ENCODE measurements around the gene MTA1. TPM values are rescaled to one million over a fixed set of nuclear protein-coding genes. Genes with fewer than 3 reads are reported as not detected.

Gene MTA1
- total and polyA plus RNA-seq, 7 donors: 22.6 to 48.6 (median 41.1) TPM

DNA sequence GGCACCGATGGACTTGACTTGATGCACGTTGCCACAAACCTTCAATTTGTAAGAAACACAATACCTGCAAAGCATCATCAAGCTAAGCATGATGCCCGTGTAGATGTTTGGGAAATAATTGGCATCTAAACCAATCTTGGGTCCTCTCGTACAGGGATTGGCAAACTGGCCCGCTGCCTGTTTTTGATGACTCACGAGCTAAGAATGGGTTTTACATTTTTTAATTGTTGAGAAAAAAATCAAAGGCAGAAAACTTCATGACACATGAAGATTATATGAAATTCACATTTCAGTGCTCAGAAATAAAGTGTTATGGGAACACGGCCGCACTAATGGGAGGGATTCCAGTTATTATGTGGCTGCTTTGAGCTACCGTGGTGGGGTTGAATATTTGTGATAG lies 10.9 kb downstream of the MTA1 start:
- 43 to 57% (median 49%) methylated on average over 9 of the region's 9 CpGs for WGBS, 3 donors
- ATAC-seq (peak in 1 of 4 donors; percentile 46), DNase-seq (peak in 1 of 2 donors; percentile 55)

DNA sequence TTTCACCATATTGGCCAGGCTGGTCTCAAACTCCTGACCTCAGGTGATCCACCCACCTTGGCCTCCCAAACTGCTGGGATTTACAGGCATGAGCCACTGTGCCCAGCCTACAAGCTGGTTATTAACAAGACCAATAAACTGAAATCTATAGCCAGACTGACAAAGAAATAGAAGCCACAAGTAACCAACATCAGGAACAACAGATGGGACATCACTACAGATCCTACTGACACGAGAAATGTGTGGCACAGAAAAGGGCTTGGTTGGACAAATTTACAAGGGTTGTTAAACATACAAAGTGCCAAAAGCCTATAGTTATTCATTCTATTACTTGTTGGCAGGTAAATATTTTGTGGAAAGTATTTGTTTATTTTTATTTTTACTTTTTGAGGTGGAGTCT lies 11.6 kb downstream of the MTA1 start:
- Histone ChIP-seq H3K4me1 (no peaks in the 10 kb centered on the region), H3K27ac (peak overlapping the region; percentile 30), H3K9me3 (no peaks in the 10 kb centered on the region), H3K36me3 (ENCODE audit: insufficient read depth in 1 of 2, low read depth in 1 of 2) (peaks cover 0 to 7% of the 10 kb centered on the region in 2 donors), H3K4me3 (no peak overlapping the region), H3K27me3 (ENCODE audit: insufficient read depth in 3 of 3, low read length in 2 of 3) (no peaks in the 10 kb centered on the region)
- WGBS, 3 donors: 96 to 98% (median 96%) methylated on average over 1 of the region's 1 CpG
- TF ChIP-seq CTCF (IDR thresholded peaks at IDR 0.05): no peak
- intact Hi-C loops (cut with DNase I): no loop called here
- no peak for ATAC-seq
- no peak for DNase-seq

More for the DNA sequence above, 10.9 kb downstream of the MTA1 start:
- Histone ChIP-seq H3K4me3 (no peak overlapping the region), H3K36me3 (ENCODE audit: insufficient read depth in 1 of 2, low read depth in 1 of 2) (peaks cover 0 to 7% of the 10 kb centered on the region in 2 donors), H3K27me3 (ENCODE audit: insufficient read depth in 3 of 3, low read length in 2 of 3) (no peaks in the 10 kb centered on the region), H3K9me3 (no peaks in the 10 kb centered on the region), H3K27ac (peak overlapping the region; percentile 30), H3K4me1 (no peaks in the 10 kb centered on the region)
- intact Hi-C loops (cut with DNase I): no loop called here
- TF ChIP-seq CTCF (IDR thresholded peaks at IDR 0.05): no peak

DNA sequence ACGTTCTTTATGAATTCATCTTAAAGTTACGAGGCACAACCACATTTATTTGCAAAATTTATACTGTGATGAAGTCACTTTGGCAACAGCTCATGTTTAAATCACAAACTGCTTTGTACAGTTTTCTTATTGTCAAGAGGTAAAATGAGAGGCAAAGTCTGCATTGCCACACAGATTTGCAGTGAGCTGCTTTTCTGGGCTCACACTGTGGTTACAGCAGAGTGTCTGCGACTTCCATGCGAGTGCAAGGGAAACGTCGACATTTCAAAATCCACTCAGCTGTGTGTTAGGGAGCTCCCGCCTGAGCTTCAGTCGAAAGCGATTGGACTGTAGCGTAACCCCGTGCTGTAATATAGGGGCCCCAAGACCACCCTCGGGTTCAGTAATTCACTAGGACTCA lies 13.0 kb downstream of the MTA1 start:
- intact Hi-C loops (cut with DNase I): no loop called here
- DNase-seq: no peak
- WGBS, 3 donors: 84 to 91% (median 88%) methylated on average over 12 of the region's 12 CpGs

DNA sequence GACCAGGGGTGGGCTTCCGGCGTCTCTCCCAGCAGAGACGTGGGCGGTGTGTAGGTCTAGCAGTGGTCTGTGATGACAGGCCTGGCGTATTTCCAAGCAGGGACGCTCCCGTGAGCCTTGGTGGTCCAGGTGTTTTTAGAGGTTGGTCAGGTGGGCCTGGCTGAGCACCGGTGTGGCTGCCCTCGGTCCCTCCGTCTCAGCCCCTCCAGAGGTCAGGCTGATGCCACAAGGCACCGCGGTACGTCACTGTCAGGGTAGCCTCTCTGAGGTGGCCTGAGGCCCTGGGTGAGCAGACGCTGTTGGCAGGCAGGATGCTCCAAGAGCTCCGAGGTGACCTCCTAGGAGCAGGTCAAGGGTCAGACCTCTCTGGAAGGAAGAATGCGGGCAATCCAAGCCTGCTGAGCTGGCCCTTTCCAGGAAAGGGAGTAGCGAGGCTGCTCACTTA lies 13.6 kb downstream of the MTA1 start:
- no peak for DNase-seq
- 74 to 85% (median 79%) methylated on average over 17 of the region's 17 CpGs for WGBS, 3 donors
- H3K4me3 ChIP-seq: no peak overlapping the region

More for the DNA sequence above, 13.0 kb downstream of the MTA1 start:
- no peak overlapping the region for H3K4me3 ChIP-seq
- TF ChIP-seq CTCF (IDR thresholded peaks at IDR 0.05): no peak
- H3K27me3 ChIP-seq (ENCODE audit: insufficient read depth in 3 of 3, low read length in 2 of 3): no peaks in the 10 kb centered on the region
- no peaks in the 10 kb centered on the region for H3K9me3 ChIP-seq
- H3K4me1 ChIP-seq: no peaks in the 10 kb centered on the region
- no peaks in the 10 kb centered on the region for H3K36me3 ChIP-seq (ENCODE audit: insufficient read depth in 1 of 2, low read depth in 1 of 2)
- no peak overlapping the region for H3K27ac ChIP-seq
- no peak for ATAC-seq

More for the DNA sequence above, 13.6 kb downstream of the MTA1 start:
- H3K9me3 ChIP-seq: no peaks in the 10 kb centered on the region
- H3K27ac ChIP-seq: no peak overlapping the region
- ATAC-seq: peak in 1 of 4 donors; percentile 21
- TF ChIP-seq CTCF (IDR thresholded peaks at IDR 0.05): no peak
- intact Hi-C loops (cut with DNase I): no loop called here
- no peaks in the 10 kb centered on the region for H3K27me3 ChIP-seq (ENCODE audit: insufficient read depth in 3 of 3, low read length in 2 of 3)
- H3K36me3 ChIP-seq (ENCODE audit: insufficient read depth in 1 of 2, low read depth in 1 of 2): no peaks in the 10 kb centered on the region
- no peaks in the 10 kb centered on the region for H3K4me1 ChIP-seq

Measured in psoas muscle (tissue), 8 donors.